Thyroid gland (tissue), 4 donors: ENCODE data around the gene DPYD. TPM values are rescaled to one million over a fixed set of nuclear protein-coding genes. Genes with fewer than 3 reads are reported as not detected.

Experiments
- DNase-seq, 2 donors: peaks; one replicate each; pipeline ENCODE4 v3.0.0-alpha.2; 2019
- H3K27ac ChIP-seq, 3 donors: fragments of 200-600 bp; sonication (generic); 1 replicate in 2 of 3; 2 replicates in 1 of 3; pipeline ENCODE4 v1.5.1; 2016 to 2019; ENCODE audit warnings: mild to moderate bottlenecking in 1 of 3, moderate library complexity in 1 of 3
- H3K27me3 ChIP-seq: fragments of 200-600 bp; sonication (generic); one replicate; pipeline ENCODE4 v1.5.1; 2019
- H3K36me3 ChIP-seq, 2 donors: fragments of 200-600 bp; sonication (generic); one replicate each; pipeline ENCODE4 v1.5.1; 2016 to 2019
- H3K4me1 ChIP-seq, 2 donors: fragments of 200-600 bp; sonication (generic); one replicate each; pipeline ENCODE4 v1.5.1; 2017 to 2019
- H3K4me3 ChIP-seq, 3 donors: fragments of 200-600 bp; sonication (generic); replicated peaks in 1 of 3; 1 replicate in 2 of 3; 2 replicates in 1 of 3; pipeline ENCODE4 v1.5.1; 2016; ENCODE audit warnings: mild to moderate bottlenecking in 1 of 3
- H3K9me3 ChIP-seq: fragments of 200-600 bp; sonication (generic); one replicate; pipeline ENCODE4 v1.5.1; 2017
- CTCF ChIP-seq, 6 experiments: fragments of 200-600 bp in 3 of 6; fragments of 450-650 bp in 3 of 6; sonication (generic) in 3 of 6; IDR thresholded peaks; one replicate each; pipeline ENCODE4 v1.5.1; 2016 to 2019; ENCODE audit warnings: antibody characterized with exemption in 6 of 6, mild to moderate bottlenecking in 2 of 6, inconsistent platforms in 1 of 6, moderate library complexity in 1 of 6
- POLR2A ChIP-seq, 2 donors: fragments of 450-650 bp; IDR thresholded peaks; one replicate each; pipeline ENCODE4 v1.6.1; 2017; ENCODE audit warnings: antibody characterized with exemption in 2 of 2, mild to moderate bottlenecking in 2 of 2, moderate library complexity in 1 of 2
- WGBS, 2 donors: methylation state at CpG; one replicate each; pipeline ENCODE4 v1.1.5; 2017; 5-methylcytosine and 5-hydroxymethylcytosine counted together
- intact Hi-C: fragments of 100-400 bp; cut with DNase I; formaldehyde crosslinking; loops from one replicate; pipeline ENCODE4 v1.15.1; 2023
- total RNA-seq, 4 donors: library from RNA; depleted of rRNA; stranded (reverse); fragments of >200 nt; gene quantifications; one replicate each; pipeline ENCODE4 v1.2.3, GENCODE V29; 2016

The DPYD gene
- total RNA-seq, 4 donors from 2014 or later = 27.3 to 54.0 (median 39.5) TPM

- WGBS, 2 donors = 83 to 86% methylated on average over 2 of the region's 2 CpGs
- H3K36me3 ChIP-seq = no peaks in the 10 kb centered on the region
- no peaks in the 10 kb centered on the region for H3K4me1 ChIP-seq
- H3K4me3 ChIP-seq = no peak overlapping the region
- TF ChIP-seq CTCF (IDR thresholded peaks at IDR 0.05) = no peak
- no peak for TF ChIP-seq POLR2A (IDR thresholded peaks at IDR 0.05)
- H3K27ac ChIP-seq = no peak overlapping the region
- no peak for DNase-seq
- no peaks in the 10 kb centered on the region for H3K9me3 ChIP-seq
- intact Hi-C loops = no loop called here
- H3K27me3 ChIP-seq = no peaks in the 10 kb centered on the region
These were observed 867.6 kb downstream of the DPYD start for GRCh38 chr1:97053268-97053667.

GRCh38 chr1:97051823-97052222 lies 869.0 kb downstream of the DPYD start:
- intact Hi-C loops = no loop called here
- H3K27ac ChIP-seq = no peak overlapping the region
- no peaks in the 10 kb centered on the region for H3K4me1 ChIP-seq
- TF ChIP-seq POLR2A (IDR thresholded peaks at IDR 0.05) (no peak), CTCF (IDR thresholded peaks at IDR 0.05) (no peak)
- H3K9me3 ChIP-seq = no peaks in the 10 kb centered on the region
- no peaks in the 10 kb centered on the region for H3K27me3 ChIP-seq
- H3K36me3 ChIP-seq = no peaks in the 10 kb centered on the region
- no peak overlapping the region for H3K4me3 ChIP-seq
- no peak for DNase-seq

- Histone ChIP-seq H3K4me1 (no peaks in the 10 kb centered on the region), H3K9me3 (no peaks in the 10 kb centered on the region), H3K36me3 (no peaks in the 10 kb centered on the region), H3K27ac (no peak overlapping the region), H3K4me3 (no peak overlapping the region), H3K27me3 (no peaks in the 10 kb centered on the region)
- TF ChIP-seq POLR2A (IDR thresholded peaks at IDR 0.05) (no peak), CTCF (IDR thresholded peaks at IDR 0.05) (no peak)
- intact Hi-C loops = no loop called here
- DNase-seq = no peak
- WGBS, 2 donors = 93 to 94% methylated on average over 1 of the region's 1 CpG
These were observed 870.3 kb downstream of the DPYD start for GRCh38 chr1:97050506-97050905.

GRCh38 chr1:97047421-97047793 lies 873.4 kb downstream of the DPYD start:
- no peaks in the 10 kb centered on the region for H3K36me3 ChIP-seq
- H3K27me3 ChIP-seq = no peaks in the 10 kb centered on the region
- H3K27ac ChIP-seq = no peak overlapping the region
- no peaks in the 10 kb centered on the region for H3K4me1 ChIP-seq
- intact Hi-C loops = no loop called here
- TF ChIP-seq POLR2A (IDR thresholded peaks at IDR 0.05) = no peak
- no peak for TF ChIP-seq CTCF (IDR thresholded peaks at IDR 0.05)
- H3K9me3 ChIP-seq = no peaks in the 10 kb centered on the region
- no peak for DNase-seq
- H3K4me3 ChIP-seq = no peak overlapping the region
- 60 to 62% methylated on average over 2 of the region's 2 CpGs for WGBS, 2 donors

- Histone ChIP-seq H3K27me3 (no peaks in the 10 kb centered on the region), H3K4me1 (no peaks in the 10 kb centered on the region), H3K4me3 (no peak overlapping the region), H3K36me3 (no peaks in the 10 kb centered on the region), H3K27ac (no peak overlapping the region), H3K9me3 (no peaks in the 10 kb centered on the region)
- TF ChIP-seq POLR2A (IDR thresholded peaks at IDR 0.05) = no peak
- TF ChIP-seq CTCF (IDR thresholded peaks at IDR 0.05) = no peak
- WGBS, 2 donors = 81 to 85% methylated on average over 5 of the region's 5 CpGs
- intact Hi-C loops = no loop called here
- DNase-seq = no peak
These were observed 873.9 kb downstream of the DPYD start for GRCh38 chr1:97046765-97047420.
